ENCODE results near the gene PTMA. TPM values are rescaled to one million over a fixed set of nuclear protein-coding genes. Genes with fewer than 3 reads are reported as not detected.

Gene PTMA
- total RNA-seq, 4 donors from 2014 or later, result 478 to 1,487 (median 685) TPM

GRCh38 chr2:231727621-231728020 lies 19.3 kb downstream of the PTMA start:
- Histone ChIP-seq H3K27ac (no peak overlapping the region), H3K27me3 (no peaks in the 10 kb centered on the region), H3K4me3 (no peak overlapping the region), H3K36me3 (peaks cover 0 to 2% (median 0%) of the 10 kb centered on the region in 4 donors), H3K9me3 (no peaks in the 10 kb centered on the region), H3K4me1 (no peaks in the 10 kb centered on the region)
- 63 to 67% methylated on average over 4 of the region's 4 CpGs for WGBS, 2 donors (ENCODE audit: low coverage in 1 of 2)
- intact Hi-C loops (cut with DNase I; ENCODE audit: low total_unique reads) (no loop called here), in situ Hi-C loops (cut with MboI; ENCODE audit: low pct_ligation_motif_present in 1 of 4, low pct_unique_long_range_greater_than_20kb in 1 of 4, low sequenced_read_pairs in 3 of 4) (no loop called here)
- TF ChIP-seq EP300 (IDR thresholded peaks at IDR 0.05; ENCODE audit: low read depth) (no peak), CTCF (IDR thresholded peaks at IDR 0.05) (no peak), POLR2A (IDR thresholded peaks at IDR 0.05) (no peak), POLR2AphosphoS5 (IDR thresholded peaks at IDR 0.05) (no peak)
- DNase-seq, result no peak

- no peak overlapping the region for H3K4me3 ChIP-seq
- H3K9me3 ChIP-seq, result no peaks in the 10 kb centered on the region
- intact Hi-C loops (cut with DNase I; ENCODE audit: low total_unique reads) (no loop called here), in situ Hi-C loops (cut with MboI; ENCODE audit: low pct_ligation_motif_present in 1 of 4, low pct_unique_long_range_greater_than_20kb in 1 of 4, low sequenced_read_pairs in 3 of 4) (no loop called here)
- 85 to 100% methylated on average over 3 to 4 of the region's 4 CpGs for WGBS, 2 donors (ENCODE audit: low coverage in 1 of 2)
- H3K27ac ChIP-seq, result no peak overlapping the region
- H3K36me3 ChIP-seq, result peaks cover 0 to 14% (median 3%) of the 10 kb centered on the region in 4 donors
- H3K27me3 ChIP-seq, result no peaks in the 10 kb centered on the region
- no peak for DNase-seq
- no peak for TF ChIP-seq CTCF (IDR thresholded peaks at IDR 0.05)
- TF ChIP-seq POLR2AphosphoS5 (IDR thresholded peaks at IDR 0.05), result no peak
- TF ChIP-seq EP300 (IDR thresholded peaks at IDR 0.05; ENCODE audit: low read depth), result no peak
- TF ChIP-seq POLR2A (IDR thresholded peaks at IDR 0.05), result no peak
- no peaks in the 10 kb centered on the region for H3K4me1 ChIP-seq
Observed at GRCh38 chr2:231732604-231733003, 24.3 kb downstream of the PTMA start.

- H3K9me3 ChIP-seq, result no peaks in the 10 kb centered on the region
- no peak overlapping the region for H3K4me3 ChIP-seq
- H3K36me3 ChIP-seq, result peaks cover 0 to 11% (median 4%) of the 10 kb centered on the region in 4 donors
- no peak for DNase-seq
- H3K27me3 ChIP-seq, result no peaks in the 10 kb centered on the region
- no peaks in the 10 kb centered on the region for H3K4me1 ChIP-seq
- TF ChIP-seq POLR2AphosphoS5 (IDR thresholded peaks at IDR 0.05) (no peak), CTCF (IDR thresholded peaks at IDR 0.05) (no peak), EP300 (IDR thresholded peaks at IDR 0.05; ENCODE audit: low read depth) (no peak), POLR2A (IDR thresholded peaks at IDR 0.05) (no peak)
- WGBS, 2 donors (ENCODE audit: low coverage in 1 of 2), result 96 to 98% methylated on average over 5 to 7 of the region's 7 CpGs
- intact Hi-C loops (cut with DNase I; ENCODE audit: low total_unique reads) (no loop called here), in situ Hi-C loops (cut with MboI; ENCODE audit: low pct_ligation_motif_present in 1 of 4, low pct_unique_long_range_greater_than_20kb in 1 of 4, low sequenced_read_pairs in 3 of 4) (no loop called here)
- H3K27ac ChIP-seq, result no peak overlapping the region
Observed at GRCh38 chr2:231737761-231738160, 29.4 kb downstream of the PTMA start.

GRCh38 chr2:231743376-231744116 lies 35.2 kb downstream of the PTMA start:
- H3K36me3 ChIP-seq, result no peaks in the 10 kb centered on the region
- no peak overlapping the region for H3K27ac ChIP-seq
- TF ChIP-seq EP300 (IDR thresholded peaks at IDR 0.05; ENCODE audit: low read depth), result no peak
- TF ChIP-seq CTCF (IDR thresholded peaks at IDR 0.05), result no peak
- no peak for TF ChIP-seq POLR2A (IDR thresholded peaks at IDR 0.05)
- no peak for TF ChIP-seq POLR2AphosphoS5 (IDR thresholded peaks at IDR 0.05)
- H3K27me3 ChIP-seq, result no peaks in the 10 kb centered on the region
- H3K4me3 ChIP-seq, result no peak overlapping the region
- no peaks in the 10 kb centered on the region for H3K4me1 ChIP-seq
- intact Hi-C loops (cut with DNase I; ENCODE audit: low total_unique reads) (no loop called here), in situ Hi-C loops (cut with MboI; ENCODE audit: low pct_ligation_motif_present in 1 of 4, low pct_unique_long_range_greater_than_20kb in 1 of 4, low sequenced_read_pairs in 3 of 4) (no loop called here)
- H3K9me3 ChIP-seq, result no peaks in the 10 kb centered on the region
- DNase-seq, result no peak
- 70 to 73% methylated on average over 6 to 9 of the region's 9 CpGs for WGBS, 2 donors (ENCODE audit: low coverage in 1 of 2)

Data from transverse colon (tissue), 4 donors.